Ovary (tissue), 3 donors: ENCODE measurements around the gene KRT73.

Experiments used
- POLR2A ChIP-seq: fragments of 450-650 bp; IDR thresholded peaks from one replicate; pipeline ENCODE4 v1.6.1; 2017; ENCODE audit warnings: antibody characterized with exemption, mild to moderate bottlenecking, moderate library complexity
- TF ChIP-seq, protein P1 (sequence below), 3 donors: fragments of 450-650 bp in 2 of 3; fragments of 200-600 bp in 1 of 3; IDR thresholded peaks; one replicate each; pipeline versions ENCODE4 v1.5.1 to v1.8.0; 2016 to 2022; ENCODE audit warnings: antibody characterized with exemption in 3 of 3, mild to moderate bottlenecking in 1 of 3
- donor health status: DM: no; HTN: no; CAD: no.

DNA sequence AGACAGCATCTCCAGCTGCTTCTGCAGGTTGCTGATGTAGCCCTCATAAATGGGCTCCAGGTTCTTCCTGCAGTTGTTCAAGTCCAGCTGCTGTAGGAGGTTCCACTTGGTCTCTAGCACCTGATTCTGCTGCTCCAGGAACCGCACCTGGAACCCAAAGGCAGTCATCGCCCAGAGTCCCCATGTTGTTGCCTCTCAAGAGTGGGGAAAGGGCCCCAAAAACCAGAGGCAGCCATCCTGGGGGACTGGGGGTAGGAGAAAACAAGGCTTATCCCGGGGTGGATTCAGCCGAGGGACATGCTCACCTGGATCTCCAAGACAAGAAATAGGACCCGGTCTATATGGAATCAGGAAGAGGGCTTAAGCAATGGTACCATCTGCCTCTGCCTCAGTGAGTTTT is 19.4 kb downstream of the KRT73 start:
- no peak for TF ChIP-seq POLR2A
- TF ChIP-seq, protein P1, sequence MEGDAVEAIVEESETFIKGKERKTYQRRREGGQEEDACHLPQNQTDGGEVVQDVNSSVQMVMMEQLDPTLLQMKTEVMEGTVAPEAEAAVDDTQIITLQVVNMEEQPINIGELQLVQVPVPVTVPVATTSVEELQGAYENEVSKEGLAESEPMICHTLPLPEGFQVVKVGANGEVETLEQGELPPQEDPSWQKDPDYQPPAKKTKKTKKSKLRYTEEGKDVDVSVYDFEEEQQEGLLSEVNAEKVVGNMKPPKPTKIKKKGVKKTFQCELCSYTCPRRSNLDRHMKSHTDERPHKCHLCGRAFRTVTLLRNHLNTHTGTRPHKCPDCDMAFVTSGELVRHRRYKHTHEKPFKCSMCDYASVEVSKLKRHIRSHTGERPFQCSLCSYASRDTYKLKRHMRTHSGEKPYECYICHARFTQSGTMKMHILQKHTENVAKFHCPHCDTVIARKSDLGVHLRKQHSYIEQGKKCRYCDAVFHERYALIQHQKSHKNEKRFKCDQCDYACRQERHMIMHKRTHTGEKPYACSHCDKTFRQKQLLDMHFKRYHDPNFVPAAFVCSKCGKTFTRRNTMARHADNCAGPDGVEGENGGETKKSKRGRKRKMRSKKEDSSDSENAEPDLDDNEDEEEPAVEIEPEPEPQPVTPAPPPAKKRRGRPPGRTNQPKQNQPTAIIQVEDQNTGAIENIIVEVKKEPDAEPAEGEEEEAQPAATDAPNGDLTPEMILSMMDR (IDR thresholded peaks at IDR 0.05): no peak
